ENCODE data around the gene ADAMTS17.

GRCh38 chr15:100053474-100054121 is 288.2 kb downstream of the ADAMTS17 start:
- TF ChIP-seq CTCF (IDR thresholded peaks at IDR 0.05) (no peak), POLR2A (IDR thresholded peaks at IDR 0.05) (no peak)
